Astrocyte of the spinal cord (primary cell): ENCODE results near the gene CASS4.

ENCODE experiments used
- DNase-seq: peaks from one replicate; pipeline ENCODE4 v3.0.0; 2011; ENCODE audit warnings: low read depth, low spot score
- H3K4me3 ChIP-seq: 2 replicates; pipeline ENCODE4 v1.5.1; 2011; ENCODE audit warnings: low read depth, mild to moderate bottlenecking, low read length, moderate library complexity
- CTCF ChIP-seq: IDR thresholded peaks from 2 replicates; pipeline ENCODE4 v1.5.1; 2012; ENCODE audit warnings: low read depth, mild to moderate bottlenecking, low read length, inconsistent platforms
- in situ Hi-C: cut with HindIII; loops from 2 replicates; pipeline ENCODE4 v1.10.0; 2017; ENCODE audit warnings: low sequenced_read_pairs

CASS4 gene

GRCh38 chr20:56420940-56421688, 9.1 kb downstream of the CASS4 start:
- TF ChIP-seq CTCF, result no peak
- in situ Hi-C loops, result no loop called here
- no peak for DNase-seq
- H3K4me3 ChIP-seq, result no peak overlapping the region

- TF ChIP-seq CTCF, result peak; percentile 13
- in situ Hi-C loops, result no loop called here
- no peak overlapping the region for H3K4me3 ChIP-seq
- DNase-seq, result peak; percentile 93
Observed at GRCh38 chr20:56422076-56422823, 10.2 kb downstream of the CASS4 start.

- peak overlapping the region; percentile 12 for H3K4me3 ChIP-seq
- no peak for DNase-seq
- in situ Hi-C loops, result no loop called here
- no peak for TF ChIP-seq CTCF
Observed at GRCh38 chr20:56422824-56423189, 10.7 kb downstream of the CASS4 start.

- in situ Hi-C loops, result no loop called here
- TF ChIP-seq CTCF, result no peak
- no peak for DNase-seq
- H3K4me3 ChIP-seq, result peak overlapping the region; percentile 12
Observed at GRCh38 chr20:56423211-56423610, 11.2 kb downstream of the CASS4 start.

GRCh38 chr20:56423886-56424285, 11.8 kb downstream of the CASS4 start:
- in situ Hi-C loops, result no loop called here
- no peak for DNase-seq
- no peak overlapping the region for H3K4me3 ChIP-seq
- no peak for TF ChIP-seq CTCF

- no peak for DNase-seq
- TF ChIP-seq CTCF, result no peak
- in situ Hi-C loops, result no loop called here
- H3K4me3 ChIP-seq, result no peak overlapping the region
Observed at GRCh38 chr20:56424931-56425330, 12.9 kb downstream of the CASS4 start.
